Suprapubic skin (tissue), 4 donors: Measurements from ENCODE around the gene ZNF304.

Experiments used
- EP300 ChIP-seq: sonication (generic); formaldehyde crosslinking; IDR thresholded peaks from one replicate; pipeline ENCODE4 v1.6.1; 2017; ENCODE audit warnings: antibody characterized with exemption
- POLR2AphosphoS5 ChIP-seq, 3 donors: sonication (generic); formaldehyde crosslinking; IDR thresholded peaks; one replicate each; pipeline ENCODE4 v1.6.1; 2017; ENCODE audit warnings: antibody characterized with exemption in 3 of 3
- TF ChIP-seq, protein P1 (sequence below), 2 donors: fragments of 200-600 bp in 1 of 2; fragments of 450-650 bp in 1 of 2; sonication (generic) in 1 of 2; IDR thresholded peaks; one replicate each; pipeline ENCODE4 v1.5.1; 2016 to 2019; ENCODE audit warnings: antibody characterized with exemption in 2 of 2, mild to moderate bottlenecking in 1 of 2, moderate library complexity in 1 of 2

DNA sequence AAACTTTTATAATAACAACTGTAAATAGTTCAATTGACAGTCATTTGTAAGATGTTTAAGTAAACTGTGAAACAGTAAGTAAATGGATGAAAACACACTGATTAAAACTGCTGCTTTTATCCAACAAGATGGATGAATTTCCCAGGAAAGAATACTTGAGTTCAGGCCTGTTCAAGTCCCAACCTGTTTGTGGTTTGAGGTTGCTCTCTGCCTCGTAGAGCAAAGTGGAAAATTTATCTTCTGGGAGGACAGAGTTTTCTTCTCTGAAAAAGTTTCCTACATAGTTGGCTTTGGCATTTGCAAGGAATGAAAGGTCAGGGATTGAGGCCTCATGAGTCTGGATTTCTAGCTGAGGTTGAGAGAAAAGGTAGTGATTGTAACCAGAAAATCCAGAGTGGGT is 46.0 kb upstream of the ZNF304 start:
- TF ChIP-seq, protein P1, sequence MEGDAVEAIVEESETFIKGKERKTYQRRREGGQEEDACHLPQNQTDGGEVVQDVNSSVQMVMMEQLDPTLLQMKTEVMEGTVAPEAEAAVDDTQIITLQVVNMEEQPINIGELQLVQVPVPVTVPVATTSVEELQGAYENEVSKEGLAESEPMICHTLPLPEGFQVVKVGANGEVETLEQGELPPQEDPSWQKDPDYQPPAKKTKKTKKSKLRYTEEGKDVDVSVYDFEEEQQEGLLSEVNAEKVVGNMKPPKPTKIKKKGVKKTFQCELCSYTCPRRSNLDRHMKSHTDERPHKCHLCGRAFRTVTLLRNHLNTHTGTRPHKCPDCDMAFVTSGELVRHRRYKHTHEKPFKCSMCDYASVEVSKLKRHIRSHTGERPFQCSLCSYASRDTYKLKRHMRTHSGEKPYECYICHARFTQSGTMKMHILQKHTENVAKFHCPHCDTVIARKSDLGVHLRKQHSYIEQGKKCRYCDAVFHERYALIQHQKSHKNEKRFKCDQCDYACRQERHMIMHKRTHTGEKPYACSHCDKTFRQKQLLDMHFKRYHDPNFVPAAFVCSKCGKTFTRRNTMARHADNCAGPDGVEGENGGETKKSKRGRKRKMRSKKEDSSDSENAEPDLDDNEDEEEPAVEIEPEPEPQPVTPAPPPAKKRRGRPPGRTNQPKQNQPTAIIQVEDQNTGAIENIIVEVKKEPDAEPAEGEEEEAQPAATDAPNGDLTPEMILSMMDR (IDR thresholded peaks at IDR 0.05), result no peak
- TF ChIP-seq POLR2AphosphoS5 (IDR thresholded peaks at IDR 0.05) (no peak), EP300 (no peak)
